Nephron (organoid): ENCODE results near the gene SHD.
A peak's percentile ranks its signal among the peaks of the same experiment; 100 is the strongest.
"Not testable (repeated sequence)": the region's sequence is repeated elsewhere in the genome, so short reads cannot be mapped to it uniquely, and the experiment has no call there.

Experiments used
- H3K27ac Mint-ChIP-seq, 3 experiments: 2 replicates each; pipeline ENCODE4 v1.8.0; 2020; ENCODE audit warnings: mixed read lengths in 3 of 3, mild to moderate bottlenecking in 2 of 3, moderate library complexity in 1 of 3
- H3K27me3 Mint-ChIP-seq: 2 replicates; pipeline ENCODE4 v1.8.0; 2021; ENCODE audit warnings: low read depth, mild to moderate bottlenecking, moderate library complexity, mixed read lengths
- H3K36me3 Mint-ChIP-seq: 2 replicates; pipeline ENCODE4 v1.8.0; 2020; ENCODE audit warnings: low read depth, mixed read lengths
- H3K4me1 Mint-ChIP-seq: 2 replicates; pipeline ENCODE4 v1.8.0; 2020; ENCODE audit warnings: mixed read lengths
- H3K4me3 Mint-ChIP-seq, 3 experiments: 2 replicates each; pipeline ENCODE4 v1.8.0; 2020; ENCODE audit warnings: mild to moderate bottlenecking in 3 of 3, mixed read lengths in 3 of 3, moderate library complexity in 2 of 3
- H3K9me3 Mint-ChIP-seq: 2 replicates; pipeline ENCODE4 v1.8.0; 2020; ENCODE audit warnings: mixed read lengths
- CTCF ChIP-seq, 3 experiments: fragments of 200-600 bp; sonication (generic); IDR thresholded peaks; one replicate each; pipeline ENCODE4 v1.5.0; 2021; ENCODE audit warnings: antibody characterized with exemption in 3 of 3; ENCODE audit not compliant: unreplicated experiment in 3 of 3

SHD gene

GRCh38 chr19:4278010-4278409 lies 1.1 kb upstream of the SHD start:
- no peaks in the 10 kb centered on the region for H3K36me3 Mint-ChIP-seq
- TF ChIP-seq CTCF (IDR thresholded peaks at IDR 0.05; ENCODE audit: unreplicated experiment in 3 of 3), result no peak
- H3K4me1 Mint-ChIP-seq, result peaks cover 9% of the 10 kb centered on the region
- H3K4me3 Mint-ChIP-seq, result peak overlapping the region; percentile 80 to 87 (median 86)
- no peaks in the 10 kb centered on the region for H3K9me3 Mint-ChIP-seq
- H3K27ac Mint-ChIP-seq, result peak overlapping the region in 2 of 3 experiments; percentile 81 to 92
- peaks cover 50% of the 10 kb centered on the region for H3K27me3 Mint-ChIP-seq

- H3K4me3 Mint-ChIP-seq, result peak overlapping the region in 2 of 3 experiments; percentile 38 to 56
- H3K27ac Mint-ChIP-seq, result no peak overlapping the region
- H3K9me3 Mint-ChIP-seq, result no peaks in the 10 kb centered on the region
- H3K36me3 Mint-ChIP-seq, result no peaks in the 10 kb centered on the region
- no peak for TF ChIP-seq CTCF (IDR thresholded peaks at IDR 0.05; ENCODE audit: unreplicated experiment in 3 of 3)
- peaks cover 9% of the 10 kb centered on the region for H3K4me1 Mint-ChIP-seq
- H3K27me3 Mint-ChIP-seq, result peaks cover 53% of the 10 kb centered on the region
Observed at GRCh38 chr19:4279267-4279529, 132 bp downstream of the SHD start.

GRCh38 chr19:4279530-4280422 lies 710 bp downstream of the SHD start:
- H3K9me3 Mint-ChIP-seq, result no peaks in the 10 kb centered on the region
- no peaks in the 10 kb centered on the region for H3K36me3 Mint-ChIP-seq
- no peak for TF ChIP-seq CTCF (IDR thresholded peaks at IDR 0.05; ENCODE audit: unreplicated experiment in 3 of 3)
- peaks cover 59% of the 10 kb centered on the region for H3K27me3 Mint-ChIP-seq
- no peak overlapping the region for H3K27ac Mint-ChIP-seq
- H3K4me1 Mint-ChIP-seq, result peaks cover 14% of the 10 kb centered on the region
- peak overlapping the region; percentile 87 to 92 (median 91) for H3K4me3 Mint-ChIP-seq

- Mint-ChIP-seq H3K4me3 (peak overlapping the region in 2 of 3 experiments; percentile 40 to 58), H3K4me1 (peaks cover 11% of the 10 kb centered on the region), H3K36me3 (no peaks in the 10 kb centered on the region), H3K27ac (no peak overlapping the region), H3K27me3 (peaks cover 62% of the 10 kb centered on the region), H3K9me3 (no peaks in the 10 kb centered on the region)
- TF ChIP-seq CTCF (IDR thresholded peaks at IDR 0.05; ENCODE audit: unreplicated experiment in 3 of 3), result no peak
Observed at GRCh38 chr19:4284176-4284958, 5.3 kb downstream of the SHD start.

- Mint-ChIP-seq H3K27ac (no peak overlapping the region), H3K4me1 (peaks cover 11% of the 10 kb centered on the region), H3K9me3 (no peaks in the 10 kb centered on the region), H3K27me3 (peaks cover 58% of the 10 kb centered on the region), H3K4me3 (no peak overlapping the region), H3K36me3 (no peaks in the 10 kb centered on the region)
- TF ChIP-seq CTCF (IDR thresholded peaks at IDR 0.05; ENCODE audit: unreplicated experiment in 3 of 3), result no peak
Observed at GRCh38 chr19:4284974-4285373, 5.9 kb downstream of the SHD start.

- not testable (repeated sequence) for H3K27ac Mint-ChIP-seq, H3K36me3 Mint-ChIP-seq, H3K9me3 Mint-ChIP-seq, H3K4me3 Mint-ChIP-seq
- Mint-ChIP-seq H3K4me1 (peaks cover 11% of the 10 kb centered on the region), H3K27me3 (peaks cover 50% of the 10 kb centered on the region)
Observed at GRCh38 chr19:4286141-4286540, 7.1 kb downstream of the SHD start.
